ENCODE measurements around the gene TMEM221.

The TMEM221 gene

GRCh38 chr19:17490411-17490810 lies 41.9 kb upstream of the TMEM221 start:
- Histone ChIP-seq H3K4me3 (ENCODE audit: low read depth, low read length) (no peak overlapping the region), H3K9me3 (no peaks in the 10 kb centered on the region), H3K4me1 (no peaks in the 10 kb centered on the region), H3K27me3 (no peaks in the 10 kb centered on the region), H3K36me3 (no peaks in the 10 kb centered on the region)
- no peak for DNase-seq
- TF ChIP-seq CTCF (IDR thresholded peaks at IDR 0.05; ENCODE audit: low read depth, low read length) = no peak

DNA sequence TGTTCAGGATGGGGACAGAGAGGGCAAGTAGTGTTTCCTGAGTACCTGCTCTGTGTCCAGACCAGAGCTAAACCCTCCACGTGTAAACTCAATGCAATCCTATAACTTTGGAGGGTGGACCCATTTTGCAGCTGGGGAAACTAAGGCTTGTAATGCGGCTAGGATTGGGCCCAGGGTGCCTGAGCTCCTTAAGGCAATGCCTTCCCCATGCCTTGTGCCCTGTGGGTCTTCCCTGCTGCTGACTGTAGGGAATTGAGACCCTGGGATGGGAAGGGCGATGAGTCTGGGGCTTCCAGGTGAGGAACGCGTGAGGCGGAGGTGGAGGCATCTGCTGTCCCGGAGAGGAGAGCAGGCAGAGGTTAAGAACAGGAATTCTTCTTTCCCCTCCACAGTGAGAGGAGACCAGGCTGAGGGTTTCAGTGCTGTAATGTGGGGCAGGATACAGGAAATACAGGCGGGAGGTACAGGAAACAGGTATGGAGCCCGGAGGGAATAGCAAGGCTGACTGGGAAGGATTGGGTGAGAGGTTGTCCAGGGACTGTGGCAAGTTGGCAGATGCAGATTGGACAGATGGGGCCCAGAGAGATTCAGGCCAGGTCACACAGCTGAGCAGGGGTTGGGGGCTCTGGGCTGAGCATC lies 41.0 kb upstream of the TMEM221 start:
- DNase-seq = no peak
- no peaks in the 10 kb centered on the region for H3K27me3 ChIP-seq
- no peaks in the 10 kb centered on the region for H3K36me3 ChIP-seq
- no peaks in the 10 kb centered on the region for H3K4me1 ChIP-seq
- no peaks in the 10 kb centered on the region for H3K9me3 ChIP-seq
- TF ChIP-seq CTCF (IDR thresholded peaks at IDR 0.05; ENCODE audit: low read depth, low read length) = peak; percentile 16; the same call in 1 of the 2 replicates
- no peak overlapping the region for H3K4me3 ChIP-seq (ENCODE audit: low read depth, low read length)

- DNase-seq = peak; percentile 78
- no peak overlapping the region for H3K4me3 ChIP-seq (ENCODE audit: low read depth, low read length)
These were observed 40.3 kb upstream of the TMEM221 start for GRCh38 chr19:17488593-17489391.

GRCh38 chr19:17487284-17488121 lies 39.0 kb upstream of the TMEM221 start:
- no peak for TF ChIP-seq CTCF (IDR thresholded peaks at IDR 0.05; ENCODE audit: low read depth, low read length)

More at GRCh38 chr19:17488593-17489391, 40.3 kb upstream of the TMEM221 start:
- no peak; the same call in 1 of the 2 replicates for TF ChIP-seq CTCF (IDR thresholded peaks at IDR 0.05; ENCODE audit: low read depth, low read length)
- Histone ChIP-seq H3K27me3 (no peaks in the 10 kb centered on the region), H3K4me1 (no peaks in the 10 kb centered on the region), H3K36me3 (no peaks in the 10 kb centered on the region), H3K9me3 (no peaks in the 10 kb centered on the region)

GRCh38 chr19:17486545-17487240 lies 38.2 kb upstream of the TMEM221 start:
- H3K36me3 ChIP-seq = no peaks in the 10 kb centered on the region
- no peak for DNase-seq
- TF ChIP-seq CTCF (IDR thresholded peaks at IDR 0.05; ENCODE audit: low read depth, low read length) = no peak
- no peaks in the 10 kb centered on the region for H3K9me3 ChIP-seq
- no peaks in the 10 kb centered on the region for H3K4me1 ChIP-seq
- no peak overlapping the region for H3K4me3 ChIP-seq (ENCODE audit: low read depth, low read length)
- H3K27me3 ChIP-seq = no peaks in the 10 kb centered on the region

More at GRCh38 chr19:17487284-17488121, 39.0 kb upstream of the TMEM221 start:
- H3K27me3 ChIP-seq = no peaks in the 10 kb centered on the region
- H3K36me3 ChIP-seq = no peaks in the 10 kb centered on the region
- no peaks in the 10 kb centered on the region for H3K9me3 ChIP-seq
- H3K4me1 ChIP-seq = no peaks in the 10 kb centered on the region
- no peak overlapping the region for H3K4me3 ChIP-seq (ENCODE audit: low read depth, low read length)
- no peak for DNase-seq
